GM10248 (cell line): Measurements from ENCODE around the gene GYPC.

Source experiments
- CTCF ChIA-PET: fragments of 300-600 bp; sonication (Branson Sonifier 250); formaldehyde crosslinking; extraction: SDS; loops from one replicate; lab custom pipeline; 2021; ENCODE audit warnings: antibody characterized with exemption; lab: Yijun Ruan, JAX
- POLR2A ChIA-PET: fragments of 350-650 bp; sonication (Branson Sonifier 250); formaldehyde crosslinking; extraction: SDS; loops from one replicate; lab custom pipeline; 2020; ENCODE audit warnings: antibody characterized with exemption; lab: Yijun Ruan, JAX
- DNase-seq: peaks from one replicate; pipeline ENCODE4 v3.0.0; 2012; ENCODE audit errors: extremely low spot score
- CTCF ChIP-seq: IDR thresholded peaks from 2 replicates; pipeline ENCODE4 v1.5.1; 2012; ENCODE audit warnings: mild to moderate bottlenecking, low read depth; ENCODE audit errors: extremely low read depth, missing control alignments, control extremely low read depth

GYPC gene

GRCh38 chr2:126674075-126674744, 18.3 kb downstream of the GYPC start:
- ChIA-PET CTCF (no interaction called here), POLR2A (no interaction called here)
- no peak for DNase-seq
- TF ChIP-seq CTCF, result no peak

GRCh38 chr2:126675637-126676036, 19.7 kb downstream of the GYPC start:
- DNase-seq, result no peak
- ChIA-PET CTCF (interaction anchor here (0.8 kb wide), 1 partner anchor 11 kb away, joined by 3 read pairs; no protein-coding TSS in a partner anchor), POLR2A (no interaction called here)
- no peak for TF ChIP-seq CTCF

- POLR2A ChIA-PET, result no interaction called here
- no peak for DNase-seq
- CTCF ChIA-PET, result interaction anchor here (0.8 kb wide), 1 partner anchor 12 kb away, joined by 3 read pairs; no protein-coding TSS in a partner anchor
- TF ChIP-seq CTCF, result no peak
Observed at GRCh38 chr2:126676221-126677175, 20.5 kb downstream of the GYPC start.

GRCh38 chr2:126677176-126677538, 21.2 kb downstream of the GYPC start:
- no peak for DNase-seq
- ChIA-PET CTCF (no interaction called here), POLR2A (no interaction called here)
- no peak for TF ChIP-seq CTCF

GRCh38 chr2:126678269-126679065, 22.5 kb downstream of the GYPC start:
- POLR2A ChIA-PET, result no interaction called here
- TF ChIP-seq CTCF, result no peak
- no peak for DNase-seq
- CTCF ChIA-PET, result no interaction called here
